G401.6 (cell line): ENCODE results near the gene KRTAP9-7.

Source experiments
- FAIRE-seq: peaks from 2 replicates; lab custom pipeline; 2012; peaks lifted over from hg19 to GRCh38; lab: Jason Lieb, UNC

Gene KRTAP9-7

DNA sequence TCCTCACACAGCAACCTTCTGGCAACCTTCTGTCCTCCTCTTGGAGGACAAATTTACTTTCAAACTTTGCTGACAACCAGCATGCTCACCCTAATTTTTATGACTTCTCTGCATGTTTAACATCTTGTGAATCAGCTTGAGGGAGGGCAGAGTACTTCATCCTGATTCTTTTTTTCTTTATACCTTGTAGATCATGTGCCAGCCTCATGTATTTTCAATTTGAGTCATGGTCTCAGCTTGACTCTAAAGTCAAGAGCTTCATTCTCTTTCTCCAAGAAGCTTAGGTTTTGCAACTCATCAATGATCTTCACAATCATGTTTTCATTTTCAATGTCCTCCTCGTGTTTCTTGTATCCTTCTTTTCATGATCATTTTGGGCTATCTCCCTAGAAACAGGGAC, 3.6 kb upstream of the KRTAP9-7 start:
- no peak for FAIRE-seq

DNA sequence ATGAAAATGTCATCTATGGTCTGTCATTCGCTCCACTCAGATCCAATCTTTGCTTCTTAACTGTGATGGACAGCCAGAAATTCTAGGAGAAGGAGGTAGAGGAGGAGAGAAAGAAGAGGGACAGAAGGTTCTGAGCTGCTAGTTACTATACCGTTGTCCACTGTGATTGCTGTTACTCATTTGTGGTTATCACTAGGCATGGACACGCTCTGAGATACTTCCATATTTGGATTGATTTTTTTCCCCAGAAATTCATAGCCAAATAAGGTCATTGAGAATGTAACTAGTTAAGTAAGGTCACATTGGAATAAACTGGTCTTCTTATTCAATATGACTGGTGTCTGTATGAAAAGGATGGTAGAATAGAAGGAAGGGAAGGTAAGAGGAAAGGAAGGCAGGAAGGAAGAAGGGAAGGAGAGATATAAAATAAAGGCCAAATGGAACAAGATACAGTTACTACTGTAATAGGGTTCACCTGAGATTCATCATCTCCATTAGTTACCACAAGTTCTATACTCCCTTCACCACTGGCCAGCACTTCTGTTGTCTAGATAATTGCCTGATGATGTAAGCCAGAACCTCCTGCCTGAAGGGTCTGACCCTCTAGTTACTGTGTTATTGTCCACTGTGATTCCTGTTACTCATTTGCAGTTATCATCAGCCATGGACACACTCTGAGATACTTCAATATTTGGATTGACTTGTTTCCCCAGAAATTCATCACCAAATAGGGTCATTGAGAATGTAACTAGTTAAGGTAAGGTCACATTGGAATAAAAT, 2.9 kb downstream of the KRTAP9-7 start:
- no peak for FAIRE-seq

DNA sequence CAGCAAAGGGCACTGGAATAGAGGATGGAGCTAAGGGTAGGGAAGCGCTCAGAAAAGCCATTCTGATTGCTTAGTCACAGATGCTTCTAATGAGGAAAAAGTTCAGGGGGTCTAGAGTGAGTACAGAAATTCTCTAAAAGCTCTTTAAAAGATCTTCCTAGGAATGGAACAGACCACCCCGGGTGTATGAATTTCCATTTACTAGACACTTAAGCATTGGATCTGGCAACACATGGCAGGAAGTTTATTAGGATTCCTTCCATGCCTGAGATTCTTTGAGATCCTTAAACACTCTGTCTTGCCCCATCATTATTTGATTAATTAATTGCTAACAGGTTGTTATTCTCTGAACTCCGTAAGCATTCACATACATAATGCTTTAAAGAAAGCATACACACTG, 8.5 kb downstream of the KRTAP9-7 start:
- peak; percentile 93 for FAIRE-seq

DNA sequence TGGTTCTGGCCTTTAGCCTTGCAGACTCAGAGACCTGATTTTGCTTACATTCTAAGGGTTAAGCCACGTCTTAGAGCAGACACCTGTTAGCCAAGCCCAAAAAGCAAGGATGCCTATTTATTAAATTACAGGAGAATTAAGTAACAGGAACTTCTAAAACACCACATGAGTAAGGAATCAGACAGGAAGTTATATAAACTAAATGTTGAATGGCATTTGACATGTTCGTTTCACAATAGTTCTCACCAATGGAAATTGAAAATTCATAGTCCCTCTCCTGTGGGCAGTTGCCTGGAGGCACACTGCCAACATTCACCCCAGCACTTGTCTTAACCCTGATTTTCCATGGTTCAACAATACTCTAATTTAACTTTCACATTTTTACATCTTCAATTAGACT, 9.0 kb downstream of the KRTAP9-7 start:
- no peak for FAIRE-seq

DNA sequence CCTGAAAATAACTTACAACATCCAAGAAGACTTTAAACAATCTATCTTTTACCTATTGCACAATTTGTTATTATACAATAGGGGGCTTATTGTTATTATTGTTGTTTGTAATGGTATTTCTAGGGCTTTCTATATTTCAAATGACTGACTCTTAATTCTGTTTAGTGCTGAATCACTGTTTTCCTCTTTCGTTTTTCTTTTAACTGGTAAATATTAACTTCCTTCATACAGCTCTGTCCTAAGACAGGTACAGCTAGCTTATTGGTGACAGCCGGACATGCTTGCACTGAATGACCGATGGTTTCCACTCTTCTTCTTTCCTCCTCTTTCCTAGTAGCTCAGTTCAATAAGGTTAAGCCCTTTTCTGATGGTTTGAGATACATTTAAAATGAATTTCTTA, 11.6 kb downstream of the KRTAP9-7 start:
- no peak for FAIRE-seq

DNA sequence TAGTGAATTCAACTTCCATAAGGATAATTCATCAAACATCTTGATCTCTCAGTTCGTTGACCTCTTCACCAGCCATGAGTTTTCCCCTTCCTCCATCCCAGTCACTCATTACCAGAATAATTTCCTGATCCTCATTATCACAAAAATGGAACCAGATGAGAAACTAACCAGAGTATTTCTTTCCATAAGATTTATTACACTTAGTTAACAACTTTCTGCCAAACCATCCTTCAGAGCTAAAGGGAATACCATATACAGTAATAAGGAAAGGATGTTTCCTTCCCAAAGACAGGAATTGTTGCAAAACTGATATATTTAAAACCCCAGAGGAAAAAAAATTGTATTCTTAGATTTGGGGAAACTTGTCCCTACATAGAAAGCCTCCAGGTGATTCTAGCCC, 18.5 kb downstream of the KRTAP9-7 start:
- FAIRE-seq = no peak

DNA sequence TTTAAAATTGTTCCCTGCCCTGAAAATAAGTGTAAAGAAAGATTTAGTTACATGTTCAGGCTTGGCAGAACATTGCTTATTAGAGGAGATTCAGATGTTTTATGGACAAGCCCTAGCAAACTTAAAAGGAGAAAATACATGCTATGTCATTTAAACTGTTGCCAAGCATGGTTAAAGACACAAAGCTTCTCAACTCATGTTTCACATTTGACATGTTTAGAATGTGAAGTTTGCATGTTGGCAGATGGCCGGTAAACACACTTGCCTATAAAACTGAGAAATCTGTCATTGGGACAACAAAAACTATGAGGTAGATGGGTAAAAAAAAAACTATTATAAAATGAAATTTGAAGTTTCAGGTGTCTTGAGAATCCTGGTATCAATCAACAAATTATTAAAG, 21.3 kb downstream of the KRTAP9-7 start:
- no peak for FAIRE-seq

DNA sequence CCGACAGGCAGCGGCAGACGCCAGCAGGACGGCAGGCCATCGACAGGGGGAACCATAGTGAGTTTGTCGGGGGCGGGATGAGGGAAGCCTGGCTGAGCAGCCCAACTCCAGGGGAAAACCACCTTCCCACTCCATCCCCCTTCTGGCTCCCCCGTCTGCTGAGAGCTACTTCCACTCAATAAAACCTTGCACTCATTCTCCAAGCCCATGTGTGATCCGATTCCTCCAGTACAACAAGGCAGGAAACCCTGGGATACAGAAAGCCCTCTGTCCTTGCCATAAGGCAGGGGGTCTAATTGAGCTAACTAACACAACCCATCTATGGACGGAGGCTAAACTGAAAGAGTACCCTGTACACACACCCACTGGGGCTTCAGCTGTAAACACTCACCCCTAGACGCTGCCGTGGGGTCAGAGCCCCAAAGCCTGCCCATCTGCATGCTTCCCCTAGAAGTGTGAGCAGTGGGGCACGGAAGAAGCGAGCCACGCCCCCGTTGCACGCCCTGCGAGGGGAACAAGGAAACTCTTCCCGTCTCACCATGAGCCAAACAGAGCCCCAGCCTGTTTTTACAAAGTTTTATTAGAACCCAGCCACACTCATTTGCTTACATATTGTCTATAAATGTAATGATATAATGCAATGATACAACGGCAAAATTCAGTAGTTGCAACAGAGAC, 23.1 kb downstream of the KRTAP9-7 start:
- FAIRE-seq = no peak

DNA sequence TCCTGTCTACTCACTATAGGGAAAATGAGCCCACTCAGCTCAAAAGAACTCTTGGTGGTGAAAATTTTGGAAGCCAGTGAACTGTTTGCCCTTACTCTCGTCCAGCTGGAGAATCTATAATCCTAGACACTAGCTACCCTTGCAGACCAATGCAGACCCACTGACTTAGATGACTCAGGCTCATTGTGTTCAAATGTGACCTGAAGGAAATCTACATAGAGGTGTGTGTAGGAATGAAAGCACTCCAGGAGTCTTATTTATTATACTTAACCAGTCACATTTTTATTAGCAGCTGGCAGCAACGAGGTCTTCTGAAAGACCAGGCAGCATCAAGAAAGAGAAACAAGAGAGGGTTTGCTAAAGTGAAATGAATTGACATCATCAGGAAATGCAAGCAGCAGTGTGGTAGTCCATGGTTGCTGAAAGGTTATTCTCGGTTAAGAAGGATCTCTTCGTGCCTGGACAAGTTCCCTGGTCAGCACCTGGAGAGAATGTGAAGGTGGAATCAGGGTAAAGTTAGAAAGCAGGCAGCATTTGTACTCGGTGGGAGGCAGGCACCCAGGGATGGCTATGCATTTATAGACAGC, 25.8 kb downstream of the KRTAP9-7 start:
- FAIRE-seq = no peak

DNA sequence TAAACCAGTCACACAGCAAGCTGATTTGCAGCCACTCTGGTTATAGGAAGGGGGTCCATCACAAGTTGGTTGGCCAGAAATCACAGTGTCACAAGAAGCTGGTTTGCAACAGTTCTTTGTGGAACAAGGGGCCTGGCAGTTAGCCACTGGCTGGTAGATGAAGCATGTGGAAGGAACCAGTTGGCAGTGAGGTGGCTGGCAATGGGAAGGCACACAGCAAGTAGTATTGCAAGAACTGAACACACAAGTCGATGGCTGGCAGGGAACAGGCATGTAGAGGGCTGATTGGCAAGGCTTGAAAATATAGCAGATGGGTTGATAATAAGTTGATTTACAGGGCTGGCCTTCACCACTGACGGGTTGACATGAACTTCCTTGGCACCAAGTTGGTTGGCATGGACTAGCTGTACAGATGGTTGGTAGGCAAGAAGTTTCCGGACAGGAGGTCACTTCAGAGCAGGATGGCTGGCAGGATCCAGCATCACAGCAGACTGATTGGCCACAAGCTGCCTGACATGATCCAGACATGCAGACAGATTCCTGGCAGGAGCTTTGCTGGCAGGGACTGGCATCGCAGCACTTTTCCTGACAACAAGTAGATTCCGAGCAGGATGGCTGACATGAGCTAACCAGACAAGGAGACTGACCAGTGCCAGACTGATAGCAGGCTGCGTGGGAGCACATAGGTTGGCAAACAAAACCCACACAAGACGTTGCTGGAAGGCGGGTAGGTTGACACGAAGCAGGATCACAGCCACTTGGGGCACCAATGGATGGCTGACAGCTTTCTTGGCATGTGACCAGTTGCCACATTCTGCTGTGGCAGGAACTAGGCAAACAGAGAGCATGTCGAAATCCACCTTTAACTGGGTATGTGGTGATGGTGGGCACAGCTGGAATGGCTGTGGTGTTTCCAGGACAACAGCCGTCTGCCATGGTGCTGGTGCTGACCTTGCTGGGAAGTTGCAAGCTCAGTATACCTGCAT, 26.7 kb downstream of the KRTAP9-7 start, which contains the start of gene KRTAP29-1:
KRTAP29-1 (minus strand) TSS at position 936 of the 986 bp plus-strand sequence; CDS start at position 936, 0 bp downstream.
- no peak for FAIRE-seq

DNA sequence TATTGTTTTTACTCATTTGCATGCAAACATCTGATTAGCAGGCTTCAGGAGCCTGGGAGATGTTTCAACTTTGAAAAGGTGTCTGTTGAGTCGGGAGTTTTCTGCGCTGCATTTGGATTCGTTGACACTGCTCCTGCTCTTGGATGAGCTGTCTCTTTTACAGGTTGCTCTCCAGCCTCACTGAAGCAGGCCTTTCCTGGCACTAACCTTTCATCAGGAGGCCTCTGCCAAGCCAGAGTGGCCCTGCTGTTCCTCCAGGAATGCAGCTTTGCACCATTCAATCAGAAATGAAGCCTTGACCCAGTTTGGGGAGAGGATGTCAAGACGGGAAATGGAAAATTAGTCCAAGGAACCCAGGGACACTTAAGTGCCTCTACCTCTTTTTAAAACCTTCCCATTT, 27.5 kb downstream of the KRTAP9-7 start:
- FAIRE-seq = no peak

DNA sequence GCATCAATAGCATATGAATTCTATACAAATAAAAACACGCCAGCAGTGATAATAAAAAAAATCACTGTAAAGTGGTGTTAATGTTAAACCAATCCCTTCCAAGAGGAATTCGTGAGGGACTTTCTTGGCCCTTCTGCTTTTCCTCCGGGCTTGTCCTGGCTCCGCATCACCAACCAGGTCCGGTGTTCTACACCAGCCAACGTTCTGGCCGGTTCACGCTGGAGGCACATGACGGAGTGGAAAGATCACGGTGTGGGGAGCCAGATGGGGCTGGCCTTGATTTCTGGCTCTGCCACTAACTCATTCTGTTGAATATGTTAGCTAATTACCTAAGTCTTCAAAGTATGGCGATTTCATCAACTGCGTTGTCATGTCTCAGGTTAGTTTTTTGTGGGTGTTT, 28.6 kb downstream of the KRTAP9-7 start:
- no peak for FAIRE-seq

DNA sequence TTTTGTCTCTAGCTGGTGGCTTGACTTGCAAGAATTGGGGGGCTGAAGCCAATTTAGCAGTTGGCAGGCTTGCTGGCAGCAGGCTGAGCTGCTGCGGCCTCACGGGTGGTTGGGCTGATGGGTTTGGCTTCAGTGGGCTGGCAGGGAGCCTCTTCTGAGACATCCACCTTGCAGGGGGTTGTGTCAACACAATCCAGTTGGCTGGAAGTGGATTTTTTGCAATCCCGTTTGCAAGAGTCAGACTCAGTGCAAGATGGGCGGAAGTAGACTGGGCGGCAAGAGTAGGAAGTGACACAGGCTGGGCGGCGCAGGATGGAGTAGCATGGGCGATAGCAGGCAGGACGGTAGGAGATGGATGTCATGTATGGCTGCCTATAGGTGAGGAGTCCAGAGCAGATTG, 32.1 kb downstream of the KRTAP9-7 start:
- FAIRE-seq = no peak

DNA sequence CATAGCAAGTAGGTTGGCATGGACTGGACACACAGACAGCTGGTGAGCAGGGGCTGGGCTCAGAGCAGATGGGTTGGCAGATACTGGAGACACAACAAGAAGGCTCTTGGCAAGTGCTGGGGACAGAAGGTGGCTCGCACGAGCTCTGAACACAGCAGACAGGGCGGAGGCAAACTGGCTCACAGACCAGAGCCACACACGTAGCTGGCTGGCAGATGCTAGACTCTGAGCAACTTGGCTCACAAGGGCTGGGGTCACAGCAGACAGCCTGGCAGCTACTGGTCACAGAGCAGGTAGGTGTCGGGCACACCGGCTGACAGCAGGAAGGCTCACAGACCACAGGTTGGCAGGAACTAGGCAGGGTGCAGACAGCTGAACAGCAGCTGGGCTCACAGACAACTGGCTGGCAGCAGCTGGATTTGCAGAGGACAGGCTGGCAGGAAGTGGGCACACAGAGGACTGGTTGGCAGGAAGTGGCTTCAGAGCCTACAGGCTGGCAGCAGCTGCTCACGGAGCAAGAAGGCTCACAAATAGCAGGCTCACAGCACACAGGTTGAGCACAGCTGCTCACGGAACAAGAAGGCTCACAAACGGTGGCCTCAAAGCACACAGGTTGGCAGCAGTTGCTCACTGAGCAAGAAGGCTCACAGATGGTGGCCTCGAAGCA, 32.9 kb downstream of the KRTAP9-7 start:
- FAIRE-seq = no peak

DNA sequence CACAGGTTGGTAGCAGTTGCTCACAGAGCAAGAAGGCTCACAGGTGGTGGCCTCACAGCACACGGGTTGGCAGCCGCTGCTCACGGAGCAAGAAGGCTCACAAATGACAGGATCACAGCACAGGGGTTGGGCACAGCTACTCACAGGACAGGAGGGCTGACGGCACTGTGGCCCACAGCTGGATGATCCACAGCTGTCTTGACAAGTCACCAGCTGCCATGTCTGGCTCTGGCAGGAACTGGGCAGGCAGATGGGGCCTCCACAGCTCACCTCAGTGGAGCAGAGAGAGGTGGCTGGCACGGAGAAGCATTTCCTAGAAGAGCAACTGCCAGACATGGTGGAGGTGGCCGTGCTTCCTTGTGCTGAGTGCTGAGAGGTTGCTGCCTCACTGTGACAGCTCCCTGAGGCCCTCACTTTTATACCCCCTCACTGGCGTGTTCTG, 33.4 kb downstream of the KRTAP9-7 start, which contains the start of gene KRTAP16-1:
KRTAP16-1 (minus strand) TSS at position 392 of the 442 bp plus-strand sequence; CDS start at position 336, 56 bp downstream.
- FAIRE-seq = no peak

DNA sequence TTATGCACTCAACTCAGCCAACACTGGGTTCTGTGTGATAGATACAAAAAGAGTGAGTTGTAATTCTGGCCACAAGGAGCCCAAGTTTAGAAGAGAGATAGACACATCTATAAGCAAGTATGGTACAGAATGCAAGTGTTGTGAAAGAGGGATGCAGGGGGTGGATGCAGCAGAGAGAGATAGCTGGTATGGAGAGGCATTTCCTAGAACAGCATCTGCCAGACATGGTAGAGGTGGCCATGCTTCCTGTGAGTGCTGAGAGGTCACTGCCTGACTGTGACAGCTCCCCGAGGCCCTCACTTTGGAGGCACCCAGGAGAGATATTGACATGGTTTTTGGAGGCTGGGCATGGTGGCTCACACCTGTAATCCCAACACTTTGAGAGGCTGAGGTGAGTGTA, 35.6 kb downstream of the KRTAP9-7 start:
- FAIRE-seq = no peak

DNA sequence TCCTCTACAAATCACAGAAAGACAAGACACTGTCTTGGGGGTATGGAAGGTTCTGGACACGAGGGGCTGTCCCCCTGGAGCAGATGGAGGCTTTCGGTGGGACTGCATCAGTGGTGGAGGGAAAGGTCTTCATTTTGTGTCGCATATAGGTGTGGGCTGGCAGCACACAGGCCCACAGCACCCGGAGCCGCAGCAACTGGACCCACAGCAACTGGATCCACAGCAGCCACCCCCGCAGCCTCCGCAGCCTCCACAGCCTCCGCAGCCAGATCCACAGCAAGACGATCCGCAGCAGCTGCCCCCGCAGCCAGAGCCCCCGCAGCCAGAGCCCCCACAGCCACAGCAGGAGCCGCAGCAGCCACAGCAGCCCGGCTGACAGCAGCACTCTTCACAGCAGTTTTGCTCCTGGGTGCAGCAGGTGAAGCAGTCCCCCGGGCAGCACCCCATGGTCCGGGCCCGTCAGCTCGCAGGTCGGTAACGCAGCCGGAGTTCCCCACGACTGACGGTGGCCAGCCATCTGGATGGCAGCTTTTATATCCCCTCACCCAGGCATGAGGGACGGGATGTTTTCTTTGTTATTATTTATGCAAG, 39.8 kb downstream of the KRTAP9-7 start, which contains the start of gene KRTAP17-1:
KRTAP17-1 (minus strand) TSS at position 507 of the 591 bp plus-strand sequence; CDS start at position 447, 60 bp downstream.
- FAIRE-seq = no peak

DNA sequence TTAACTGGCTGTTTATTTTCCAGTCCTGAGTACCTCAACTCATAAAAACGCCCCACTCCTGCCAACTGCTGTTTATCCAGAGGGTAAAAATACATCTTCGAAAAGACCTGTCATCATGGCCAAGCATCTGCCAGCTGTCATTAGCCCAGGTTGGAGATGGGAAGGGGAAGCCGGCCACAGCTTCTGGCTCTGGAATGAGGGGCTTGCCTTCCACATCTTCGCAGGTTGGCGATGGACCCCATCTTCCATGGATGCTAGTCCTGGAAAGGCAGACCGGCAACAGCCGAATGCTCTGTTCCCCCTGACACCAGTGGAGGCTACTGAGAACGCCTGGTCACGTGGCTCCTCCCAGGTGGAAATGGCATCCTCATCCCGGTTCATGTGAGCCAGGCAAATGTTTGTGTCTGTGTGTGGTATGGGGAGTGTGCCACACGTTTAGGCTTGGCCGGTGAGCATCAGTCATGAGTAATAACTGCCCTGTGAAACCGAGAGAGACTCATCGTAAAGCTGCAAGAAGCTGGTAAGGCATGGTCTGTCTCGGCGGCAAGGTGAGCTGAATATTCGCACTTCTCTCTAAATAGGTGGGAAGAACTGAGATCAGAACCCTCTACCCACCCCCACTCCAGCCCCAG, 40.4 kb downstream of the KRTAP9-7 start:
- FAIRE-seq = no peak

DNA sequence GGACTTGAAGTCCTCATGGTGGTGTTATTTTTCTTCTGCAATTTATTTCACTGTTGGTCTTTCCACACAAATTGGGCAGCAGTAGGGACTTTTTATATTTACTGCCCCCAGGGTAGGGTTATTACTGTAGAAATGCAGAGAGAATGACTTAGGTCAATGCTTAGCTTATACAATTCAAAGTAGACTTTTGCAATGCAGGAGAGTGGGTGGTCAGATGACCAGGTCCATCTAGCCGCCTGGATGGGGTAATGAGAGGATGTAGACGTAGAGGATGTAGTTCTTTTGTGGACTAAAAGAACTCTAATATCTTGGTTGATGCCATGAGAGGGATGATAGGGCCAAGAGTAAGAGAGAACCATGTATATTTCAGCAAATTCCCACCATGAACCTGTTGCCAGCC, 42.7 kb downstream of the KRTAP9-7 start:
- no peak for FAIRE-seq
